WERI-Rb-1 (cell line): ENCODE data around the gene APPL2.
"Not testable (repeated sequence)": the region's sequence is repeated elsewhere in the genome, so short reads cannot be mapped to it uniquely, and the experiment has no call there.

ENCODE experiments used
- DNase-seq: peaks from one replicate; pipeline ENCODE4 v3.0.0-alpha.2; 2020
- H3K27ac ChIP-seq: fragments of 250-450 bp; sonication (Bioruptor Pico); 2 replicates; pipeline ENCODE4 v1.5.1; 2020; ENCODE audit warnings: mild to moderate bottlenecking, moderate library complexity
- H3K27me3 ChIP-seq: fragments of 250-450 bp; sonication (Bioruptor Pico); 2 replicates; pipeline ENCODE4 v1.5.1; 2021; ENCODE audit warnings: mild to moderate bottlenecking, low read depth, moderate library complexity; ENCODE audit not compliant: insufficient read depth, severe bottlenecking
- H3K36me3 ChIP-seq: fragments of 250-450 bp; sonication (Bioruptor Pico); 2 replicates; pipeline ENCODE4 v1.5.1; 2020; ENCODE audit warnings: mild to moderate bottlenecking, moderate library complexity
- H3K4me3 ChIP-seq: 2 replicates; pipeline ENCODE4 v1.5.1; 2011; ENCODE audit warnings: low read depth, mild to moderate bottlenecking, control low read depth, low read length
- H3K9me3 ChIP-seq: fragments of 250-450 bp; sonication (Bioruptor Pico); 2 replicates; pipeline ENCODE4 v1.5.1; 2021; ENCODE audit warnings: mild to moderate bottlenecking, moderate library complexity; ENCODE audit not compliant: severe bottlenecking
- TF ChIP-seq, protein P1 (sequence below): IDR thresholded peaks from 2 replicates; pipeline ENCODE4 v1.5.1; 2011; ENCODE audit warnings: low read depth, mild to moderate bottlenecking, control low read depth, inconsistent platforms, low read length

APPL2 gene

DNA sequence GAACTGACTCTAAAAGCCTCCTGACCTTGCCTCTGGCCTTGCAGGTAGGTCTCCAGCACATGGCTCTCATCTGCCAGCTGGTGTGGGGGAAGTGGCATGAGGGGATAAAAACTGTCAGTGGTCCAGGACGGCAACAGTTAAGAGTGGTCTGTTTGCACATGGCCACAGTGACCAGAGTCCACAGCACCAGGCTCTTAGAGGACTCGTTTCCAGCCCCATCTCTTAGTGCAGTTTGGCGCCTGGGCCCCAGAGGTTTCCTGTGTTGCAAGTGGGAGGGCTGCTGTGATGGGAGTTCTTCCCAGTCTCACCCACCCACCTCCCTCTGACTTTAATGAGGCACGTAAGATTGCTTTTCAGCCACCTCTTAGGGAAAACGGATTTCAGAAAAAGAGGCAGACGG lies 37.0 kb downstream of the APPL2 start:
- TF ChIP-seq, protein P1, sequence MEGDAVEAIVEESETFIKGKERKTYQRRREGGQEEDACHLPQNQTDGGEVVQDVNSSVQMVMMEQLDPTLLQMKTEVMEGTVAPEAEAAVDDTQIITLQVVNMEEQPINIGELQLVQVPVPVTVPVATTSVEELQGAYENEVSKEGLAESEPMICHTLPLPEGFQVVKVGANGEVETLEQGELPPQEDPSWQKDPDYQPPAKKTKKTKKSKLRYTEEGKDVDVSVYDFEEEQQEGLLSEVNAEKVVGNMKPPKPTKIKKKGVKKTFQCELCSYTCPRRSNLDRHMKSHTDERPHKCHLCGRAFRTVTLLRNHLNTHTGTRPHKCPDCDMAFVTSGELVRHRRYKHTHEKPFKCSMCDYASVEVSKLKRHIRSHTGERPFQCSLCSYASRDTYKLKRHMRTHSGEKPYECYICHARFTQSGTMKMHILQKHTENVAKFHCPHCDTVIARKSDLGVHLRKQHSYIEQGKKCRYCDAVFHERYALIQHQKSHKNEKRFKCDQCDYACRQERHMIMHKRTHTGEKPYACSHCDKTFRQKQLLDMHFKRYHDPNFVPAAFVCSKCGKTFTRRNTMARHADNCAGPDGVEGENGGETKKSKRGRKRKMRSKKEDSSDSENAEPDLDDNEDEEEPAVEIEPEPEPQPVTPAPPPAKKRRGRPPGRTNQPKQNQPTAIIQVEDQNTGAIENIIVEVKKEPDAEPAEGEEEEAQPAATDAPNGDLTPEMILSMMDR: no peak
- peaks cover 8% of the 10 kb centered on the region for H3K36me3 ChIP-seq

DNA sequence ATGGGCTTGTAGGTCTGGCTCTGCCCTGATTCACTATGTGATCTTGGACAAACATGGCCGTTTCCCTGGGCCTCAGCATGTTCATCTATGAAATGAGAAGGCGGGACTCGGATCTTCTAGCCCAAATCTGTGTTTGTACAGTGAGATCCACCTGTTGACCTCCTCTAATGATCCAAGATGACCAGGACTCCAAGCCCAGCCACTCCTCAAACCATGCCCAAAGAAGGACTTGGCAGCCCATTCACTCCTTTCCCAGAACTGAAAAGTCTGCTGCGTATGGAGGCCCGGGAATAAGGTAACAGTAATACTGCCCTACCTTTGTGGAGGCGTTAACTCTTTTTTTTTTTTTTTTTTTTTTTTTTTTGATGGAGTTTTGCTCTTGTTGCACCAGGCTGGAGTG lies 39.9 kb downstream of the APPL2 start:
- peaks cover 13% of the 10 kb centered on the region for H3K36me3 ChIP-seq
- H3K27me3 ChIP-seq: no peaks in the 10 kb centered on the region
- no peaks in the 10 kb centered on the region for H3K9me3 ChIP-seq
- TF ChIP-seq, protein P1: no peak
- DNase-seq: no peak
- H3K27ac ChIP-seq: no peak overlapping the region
- no peak overlapping the region for H3K4me3 ChIP-seq

More for the DNA sequence above, 37.0 kb downstream of the APPL2 start:
- no peaks in the 10 kb centered on the region for H3K27me3 ChIP-seq
- H3K9me3 ChIP-seq: no peaks in the 10 kb centered on the region
- no peak overlapping the region for H3K4me3 ChIP-seq
- H3K27ac ChIP-seq: peak overlapping the region; percentile 29; the same call in 1 of the 2 replicates
- DNase-seq: peak; percentile 33

DNA sequence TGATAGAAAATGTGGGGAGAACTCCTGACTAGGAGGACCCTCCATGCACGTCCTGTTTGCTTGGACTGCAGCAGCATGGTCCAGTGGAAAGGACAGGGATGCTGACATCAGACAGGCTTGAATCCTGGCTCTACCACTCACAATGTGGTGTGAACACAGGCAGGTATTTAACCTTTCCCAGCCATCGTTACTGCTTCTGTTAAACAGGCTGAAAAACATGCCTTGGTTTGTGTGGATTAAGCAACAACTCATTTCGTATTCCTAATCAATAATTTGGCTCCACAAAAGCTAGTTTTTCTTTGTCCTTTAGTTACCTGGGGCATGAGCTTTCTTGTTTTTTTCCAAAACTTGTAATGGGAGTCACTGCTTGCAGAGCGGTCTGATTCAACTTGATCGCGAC lies 41.0 kb downstream of the APPL2 start:
- TF ChIP-seq, protein P1: no peak
- DNase-seq: no peak
- H3K9me3 ChIP-seq: no peaks in the 10 kb centered on the region
- peaks cover 13% of the 10 kb centered on the region for H3K36me3 ChIP-seq
- H3K27ac ChIP-seq: no peak overlapping the region
- H3K27me3 ChIP-seq: no peaks in the 10 kb centered on the region
- no peak overlapping the region for H3K4me3 ChIP-seq

DNA sequence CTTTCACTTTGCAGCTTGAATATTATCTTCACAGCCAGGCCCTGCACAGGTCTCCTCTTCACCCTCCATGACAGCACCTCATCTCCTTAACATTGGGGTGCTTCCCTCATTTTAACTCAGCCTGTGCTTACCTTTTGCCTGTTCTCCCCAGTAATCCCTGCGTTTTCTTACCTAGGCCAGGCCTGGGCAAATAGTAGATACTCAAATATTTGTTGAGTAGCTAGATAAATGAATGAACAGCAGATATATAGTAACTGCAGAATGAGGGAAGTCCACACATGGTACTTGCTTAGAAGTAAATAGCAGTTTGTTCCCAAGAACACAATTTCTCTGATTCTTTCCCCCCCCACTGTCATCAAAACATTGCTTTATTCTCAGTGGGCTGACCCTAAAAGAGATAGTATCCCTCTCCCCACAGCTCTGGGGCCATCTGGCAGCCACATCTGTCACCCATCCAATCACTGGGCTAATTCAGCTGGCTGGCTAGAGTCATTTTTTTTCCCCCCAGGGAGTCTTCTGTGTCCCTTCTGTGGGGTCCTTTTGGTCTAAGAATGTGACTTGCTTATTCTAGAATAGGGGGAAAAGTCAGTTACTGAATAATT lies 43.2 kb downstream of the APPL2 start:
- no peaks in the 10 kb centered on the region for H3K9me3 ChIP-seq
- H3K4me3 ChIP-seq: no peak overlapping the region
- no peaks in the 10 kb centered on the region for H3K27me3 ChIP-seq
- peak; percentile 42 for DNase-seq
- H3K27ac ChIP-seq: peak overlapping the region; percentile 54
- H3K36me3 ChIP-seq: peaks cover 21% of the 10 kb centered on the region
- TF ChIP-seq, protein P1: no peak

DNA sequence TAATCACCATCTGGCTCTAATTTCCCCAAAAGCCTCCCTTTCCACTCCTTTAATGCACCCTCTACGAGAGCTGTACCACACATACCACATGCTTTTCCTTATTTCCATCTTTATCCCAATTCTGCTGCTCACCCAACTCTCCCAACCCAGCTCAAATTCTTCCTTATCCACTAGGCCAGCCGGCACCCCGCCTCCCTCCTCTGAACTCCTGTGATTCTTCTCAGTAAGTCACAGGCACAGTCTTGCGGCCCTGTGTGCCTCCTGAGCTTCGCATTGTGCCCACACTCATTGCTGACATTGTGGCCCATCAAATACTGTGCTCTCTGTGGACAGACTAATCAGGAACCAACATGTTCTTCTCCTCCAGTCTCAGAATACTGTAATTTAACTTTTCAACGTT lies 45.4 kb downstream of the APPL2 start:
- peaks cover 30% of the 10 kb centered on the region for H3K36me3 ChIP-seq
- no peaks in the 10 kb centered on the region for H3K27me3 ChIP-seq
- no peaks in the 10 kb centered on the region for H3K9me3 ChIP-seq
- TF ChIP-seq, protein P1: no peak
- H3K27ac ChIP-seq: no peak overlapping the region
- DNase-seq: no peak
- no peak overlapping the region for H3K4me3 ChIP-seq

DNA sequence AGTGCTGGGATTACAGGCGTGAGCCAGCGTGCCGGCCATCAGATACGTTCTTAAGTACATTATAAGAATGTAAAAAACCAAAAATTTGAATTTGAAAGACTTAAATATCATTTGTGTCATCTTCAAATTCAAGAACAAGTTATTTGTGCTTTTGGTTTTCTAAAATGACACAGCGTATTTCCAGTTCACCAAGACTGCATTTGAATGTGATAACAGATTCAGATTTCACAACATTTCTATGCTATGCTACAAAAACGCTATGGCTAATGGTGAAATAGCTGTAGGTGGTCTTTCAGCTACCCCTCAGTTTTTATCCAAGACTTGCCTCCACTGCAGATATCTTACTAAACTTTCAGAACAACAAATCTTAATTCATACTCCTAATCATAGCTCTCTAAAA lies 46.7 kb downstream of the APPL2 start:
- H3K9me3 ChIP-seq: no peaks in the 10 kb centered on the region
- TF ChIP-seq, protein P1: no peak
- no peak overlapping the region for H3K4me3 ChIP-seq
- H3K27ac ChIP-seq: no peak overlapping the region
- no peaks in the 10 kb centered on the region for H3K27me3 ChIP-seq
- no peak for DNase-seq
- H3K36me3 ChIP-seq: peaks cover 23% of the 10 kb centered on the region; the same call in 1 of the 2 replicates

DNA sequence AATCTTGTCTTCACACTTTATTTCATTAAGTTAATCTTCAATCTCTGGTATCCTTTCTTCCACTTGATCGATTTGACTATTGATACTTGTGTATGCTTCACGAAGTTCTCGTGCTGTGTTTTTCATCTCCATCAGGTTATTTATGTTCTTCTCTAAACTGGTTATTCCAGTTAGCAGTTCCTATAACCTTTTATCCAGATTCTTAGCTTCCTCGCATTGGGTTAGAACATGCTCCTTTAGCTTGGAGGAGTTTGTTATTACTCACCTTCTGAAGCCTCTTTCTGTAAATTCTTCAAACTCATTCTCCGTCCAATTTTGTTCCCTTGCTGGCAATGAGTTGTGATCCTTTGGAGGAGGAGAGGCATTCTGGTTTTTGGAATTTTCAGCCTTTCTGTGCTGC lies 52.0 kb downstream of the APPL2 start:
- H3K36me3 ChIP-seq: peaks cover 12% of the 10 kb centered on the region; the same call in 1 of the 2 replicates
- not testable (repeated sequence) for H3K9me3 ChIP-seq, H3K27ac ChIP-seq, DNase-seq, H3K4me3 ChIP-seq, H3K27me3 ChIP-seq

DNA sequence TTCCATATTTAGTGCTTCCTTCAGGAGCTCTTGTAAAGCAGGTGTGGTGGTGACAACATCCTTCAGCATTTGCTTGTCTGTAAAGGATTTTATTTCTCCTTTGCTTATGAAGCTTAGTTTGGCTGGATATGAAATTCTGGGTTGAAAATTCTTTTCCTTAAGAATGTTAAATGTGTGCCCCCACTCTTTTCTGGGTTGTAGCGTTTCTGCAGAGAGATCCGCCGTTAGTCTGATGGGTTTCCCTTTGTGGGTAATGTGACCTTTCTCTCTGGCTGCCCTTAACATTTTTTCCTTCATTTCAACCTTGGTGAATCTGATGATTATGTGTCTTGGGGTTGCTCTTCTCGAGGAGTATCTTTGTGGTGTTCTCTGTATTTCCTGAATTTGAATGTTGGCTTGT lies 52.6 kb downstream of the APPL2 start:
- not testable (repeated sequence) for H3K27me3 ChIP-seq, H3K4me3 ChIP-seq, H3K27ac ChIP-seq, H3K9me3 ChIP-seq, DNase-seq
- peaks cover 12% of the 10 kb centered on the region; the same call in 1 of the 2 replicates for H3K36me3 ChIP-seq
